ENCODE measurements around the gene TNFAIP8. TPM values are rescaled to one million over a fixed set of nuclear protein-coding genes. Genes with fewer than 3 reads are reported as not detected.

TNFAIP8 gene
- total RNA-seq, 1 donor from 2014 or later, result 5.0 TPM

GRCh38 chr5:119371146-119371545, 15.3 kb downstream of the TNFAIP8 start:
- no peak for DNase-seq

DNA sequence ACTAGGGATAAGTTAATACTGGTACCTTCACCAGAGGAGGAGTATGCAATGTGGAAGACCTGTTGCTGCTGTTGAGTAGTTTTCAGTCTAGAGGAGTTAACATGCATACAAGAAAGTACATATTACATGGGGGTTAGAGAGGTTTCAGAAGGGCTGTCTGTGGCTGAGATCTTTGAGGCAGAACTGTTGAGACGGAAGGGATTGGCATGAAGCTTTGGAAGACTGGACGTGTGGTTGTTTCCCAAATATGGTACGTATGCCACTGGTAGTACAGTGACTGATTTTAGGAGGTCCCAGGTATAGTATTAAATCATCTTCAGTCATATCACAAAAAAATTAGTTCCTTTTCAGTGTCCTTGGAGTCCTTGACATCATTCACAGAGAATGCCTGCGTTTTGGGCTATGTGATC, 17.6 kb downstream of the TNFAIP8 start:
- no peak for DNase-seq

DNA sequence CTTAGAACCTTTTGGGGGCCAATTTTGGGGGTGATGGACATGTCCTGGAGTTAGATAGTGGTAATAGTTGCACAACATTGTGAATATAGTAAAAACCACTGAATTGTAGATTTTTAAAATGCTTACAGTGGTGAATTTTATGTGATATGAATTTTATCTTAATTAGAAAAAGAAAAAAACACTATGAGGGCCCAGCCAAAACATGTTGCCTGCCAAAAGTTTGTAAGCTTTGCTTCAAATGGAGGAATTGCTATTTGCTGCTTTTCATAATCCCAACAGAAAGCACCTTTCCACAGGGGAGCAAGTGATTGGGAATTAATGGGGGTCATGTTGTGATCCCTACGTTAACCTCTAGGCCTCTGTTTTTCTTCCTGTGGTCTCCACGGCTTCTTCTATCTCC, 19.1 kb downstream of the TNFAIP8 start:
- no peak for DNase-seq

- no peak for DNase-seq
Observed at GRCh38 chr5:119377066-119377465, 21.2 kb downstream of the TNFAIP8 start.

GRCh38 chr5:119378075-119378700, 22.4 kb downstream of the TNFAIP8 start:
- DNase-seq, result no peak

DNA sequence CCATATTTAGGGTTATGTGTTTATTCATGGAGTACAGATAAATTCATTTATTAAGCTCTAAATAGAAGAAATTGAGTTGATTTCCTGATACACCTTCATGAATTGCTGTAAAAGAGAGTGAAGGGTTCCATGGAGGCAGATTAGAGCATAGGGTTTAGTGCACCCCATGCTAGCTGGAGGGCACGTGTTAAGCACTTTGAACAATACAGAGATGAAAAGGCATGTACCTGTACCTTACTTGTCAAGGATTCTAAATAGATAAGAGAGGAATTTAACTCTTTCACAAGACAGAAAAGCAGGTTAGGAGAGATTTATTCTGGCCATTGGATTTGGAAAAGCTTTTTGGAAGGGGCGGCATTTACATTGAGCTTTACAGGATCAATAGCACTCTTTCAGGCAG, 23.3 kb downstream of the TNFAIP8 start:
- DNase-seq, result no peak

GRCh38 chr5:119379942-119380547, 24.2 kb downstream of the TNFAIP8 start:
- no peak for DNase-seq

- DNase-seq, result no peak
Observed at GRCh38 chr5:119382169-119382568, 26.4 kb downstream of the TNFAIP8 start.

DNA sequence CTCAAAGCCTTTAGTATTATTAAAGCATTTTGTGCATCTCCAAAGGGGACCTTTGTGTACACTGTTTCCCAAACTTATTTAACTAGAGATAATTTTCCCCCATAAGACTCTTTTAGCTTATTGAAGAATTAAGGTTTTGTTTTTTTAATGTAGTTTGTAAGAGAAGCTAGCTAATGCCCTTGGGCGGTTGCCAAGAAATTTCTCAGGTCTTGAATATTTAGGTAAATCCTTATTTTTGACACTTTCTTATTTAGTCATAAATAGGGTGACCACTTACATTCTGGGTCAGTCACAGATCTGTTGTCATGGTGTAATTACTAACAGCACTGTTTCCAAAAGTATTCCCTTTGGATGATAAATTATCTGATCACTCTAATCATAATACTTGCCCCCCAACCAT, 27.2 kb downstream of the TNFAIP8 start:
- DNase-seq, result no peak

GRCh38 chr5:119385136-119385535, 29.3 kb downstream of the TNFAIP8 start:
- no peak for DNase-seq

DNA sequence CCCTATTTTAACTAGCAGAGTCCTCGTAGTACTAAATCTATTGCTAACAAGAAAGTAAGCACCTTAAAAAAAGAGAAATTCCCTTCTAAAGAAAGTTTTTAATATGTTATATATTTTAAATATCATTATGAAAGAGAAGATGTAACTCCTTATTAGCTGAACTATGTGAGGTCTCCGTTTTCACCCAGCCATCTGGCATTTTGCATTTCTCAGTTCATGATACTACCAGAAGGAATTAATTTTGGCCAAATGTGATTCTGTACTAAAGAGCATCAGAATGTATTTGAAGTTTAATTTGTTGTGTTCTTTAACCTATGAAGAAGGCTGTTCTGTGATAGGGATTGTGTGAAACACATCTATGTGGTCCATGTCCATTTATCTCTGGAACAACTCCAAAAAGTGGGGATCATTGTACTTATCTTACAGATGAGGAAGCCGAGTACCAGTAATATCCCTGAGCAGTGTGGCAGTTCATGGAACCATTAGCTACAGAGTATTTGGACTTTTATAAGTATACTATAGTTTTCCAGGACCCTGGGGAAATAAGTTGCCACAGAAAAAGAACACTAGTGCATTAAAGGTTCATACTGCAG, 29.8 kb downstream of the TNFAIP8 start:
- DNase-seq, result no peak

DNA sequence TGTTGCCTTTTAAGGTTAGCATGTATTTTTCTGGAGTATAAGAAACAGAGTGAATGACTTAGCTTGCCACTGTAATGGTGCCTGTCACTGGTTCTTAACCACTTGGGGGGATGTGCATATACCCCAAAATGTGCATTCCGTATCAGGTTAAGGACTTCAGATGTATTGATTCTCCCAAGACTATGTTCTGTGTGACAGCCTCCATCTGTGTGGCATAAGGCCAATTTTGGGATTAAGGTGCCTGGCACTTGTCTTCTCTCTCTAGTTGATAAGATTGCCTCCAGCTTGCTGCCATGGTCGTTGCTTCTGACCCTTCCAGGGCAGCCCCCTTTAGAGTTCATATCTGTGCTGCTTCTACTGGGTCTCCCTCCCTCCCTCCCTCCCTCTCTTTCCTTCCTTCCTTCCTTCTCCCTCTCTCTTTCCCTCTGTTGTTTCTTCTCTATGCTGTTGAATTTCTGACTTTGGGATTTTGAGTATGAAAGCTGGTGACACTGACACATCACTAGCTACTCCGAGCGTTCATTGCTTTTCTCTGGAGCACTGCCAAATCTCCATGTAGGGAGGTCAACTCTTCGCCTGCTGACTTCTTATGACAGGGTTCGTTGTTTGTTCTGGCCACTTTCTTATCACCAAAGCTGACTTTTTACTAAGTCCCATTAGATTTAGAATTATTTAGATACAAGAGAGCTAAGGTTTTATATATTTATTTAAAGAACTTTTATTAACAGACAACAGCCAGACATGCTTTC, 31.0 kb downstream of the TNFAIP8 start:
- no peak for DNase-seq

DNA sequence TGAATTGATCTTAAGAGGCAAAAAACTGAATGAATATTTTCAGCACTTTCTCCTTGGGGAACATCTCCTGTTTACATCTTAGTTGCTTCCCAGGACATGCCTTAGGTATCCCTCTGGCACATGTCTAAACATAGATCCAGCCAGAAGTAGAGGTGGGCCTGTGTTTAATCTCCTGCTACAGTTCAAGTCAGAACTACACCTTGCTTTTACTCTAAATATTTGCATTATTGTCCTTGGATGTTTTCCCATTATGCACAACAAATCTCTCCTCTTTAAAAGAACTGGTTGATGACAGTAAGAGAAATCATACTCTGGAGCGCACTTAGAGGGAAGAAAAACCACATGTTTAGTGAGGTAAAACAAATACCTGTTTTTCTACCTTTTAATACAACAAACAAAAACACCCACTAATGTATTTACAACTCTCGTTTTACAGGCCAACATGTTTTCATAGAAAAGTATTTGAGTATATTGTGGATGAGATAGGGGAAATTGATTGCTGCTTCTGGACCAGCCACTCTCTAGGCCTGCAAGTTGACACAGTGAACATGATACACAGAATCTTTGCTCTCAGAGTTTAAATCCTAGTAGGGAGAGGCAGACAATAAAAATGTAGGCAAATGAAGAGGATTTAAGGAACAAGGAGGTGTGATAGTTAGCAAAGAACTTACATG, 32.3 kb downstream of the TNFAIP8 start:
- no peak for DNase-seq

DNA sequence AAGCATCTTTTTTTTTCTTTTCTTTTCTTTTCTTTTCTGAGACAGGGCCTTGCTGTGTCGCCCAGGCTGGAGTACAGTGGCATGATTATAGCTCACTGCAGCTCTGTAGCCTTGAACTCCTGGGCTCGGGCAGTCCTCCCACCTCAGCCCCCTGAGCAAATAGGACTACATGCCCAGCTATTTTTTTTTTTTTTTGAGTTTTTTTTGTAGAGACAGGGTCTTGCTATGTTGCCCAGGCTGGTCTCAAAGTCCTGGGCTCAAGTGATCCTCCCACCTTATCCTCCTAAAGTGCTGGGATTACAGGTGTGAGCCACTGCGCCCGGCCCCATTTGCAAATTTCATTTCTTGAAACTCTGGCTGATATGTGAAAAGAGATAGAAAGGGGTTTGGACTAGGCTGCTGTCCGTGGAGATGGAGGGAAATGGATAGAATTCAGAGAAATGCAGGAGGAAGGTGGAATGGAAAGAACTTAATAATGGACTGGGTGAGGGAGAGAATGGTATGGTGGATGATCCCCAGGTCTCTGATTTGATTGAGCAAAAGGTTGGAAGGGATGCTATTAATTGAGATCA, 32.9 kb downstream of the TNFAIP8 start:
- DNase-seq, result no peak

DNA sequence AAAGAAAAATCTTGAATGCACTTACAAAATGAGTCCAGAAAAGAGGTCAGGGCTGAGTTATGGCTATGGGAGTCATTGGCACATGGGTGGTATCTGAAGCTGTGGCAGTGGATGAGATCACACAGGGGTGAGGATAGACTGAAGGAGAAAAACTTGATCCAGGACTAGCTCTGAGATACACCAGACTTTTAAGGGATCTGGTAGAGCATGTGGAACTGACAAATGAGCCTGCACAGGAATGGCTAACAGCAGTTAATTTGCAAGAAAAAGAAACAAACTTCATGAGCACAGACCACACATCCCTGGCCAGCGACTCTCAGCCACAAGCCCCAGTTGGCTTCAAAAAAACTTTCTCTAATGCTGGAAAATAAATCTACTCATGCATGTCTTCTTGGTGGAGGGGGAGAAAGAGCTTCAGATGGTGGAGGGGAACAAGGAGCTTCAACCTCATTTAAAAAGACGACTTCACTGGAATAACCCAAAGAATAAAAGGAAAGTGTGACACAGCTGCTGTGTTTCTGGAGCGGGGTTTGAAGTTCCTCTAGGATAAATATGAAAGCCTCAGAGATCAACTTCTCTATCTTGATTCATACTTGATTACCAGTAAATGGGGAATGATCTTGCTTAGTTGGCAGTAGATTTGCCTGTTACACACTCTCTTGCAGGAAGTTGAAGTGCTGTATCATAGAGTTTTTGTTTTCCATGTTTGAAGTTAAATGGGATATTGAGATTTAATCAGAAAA, 33.6 kb downstream of the TNFAIP8 start:
- no peak for DNase-seq

DNA sequence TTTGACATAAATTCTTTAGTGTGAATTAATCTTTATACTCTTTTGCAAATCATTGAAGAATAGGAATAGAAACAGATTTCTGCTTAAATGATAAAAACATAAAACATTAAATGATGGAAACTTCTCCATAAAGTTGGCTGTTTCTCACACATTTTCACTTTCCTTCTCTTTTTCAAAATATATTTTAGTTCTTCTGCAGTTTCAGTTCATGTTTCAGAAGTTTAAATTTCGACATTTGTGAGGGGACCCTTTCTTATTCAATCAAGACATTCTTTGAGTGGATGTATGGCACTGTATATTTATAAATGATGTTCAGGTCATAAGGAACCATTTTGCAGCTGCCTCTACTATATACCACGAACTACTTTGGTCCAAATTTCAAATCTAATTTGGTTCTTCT, 34.6 kb downstream of the TNFAIP8 start:
- no peak for DNase-seq

GRCh38 chr5:119393201-119393691, 37.4 kb downstream of the TNFAIP8 start:
- no peak for DNase-seq

DNA sequence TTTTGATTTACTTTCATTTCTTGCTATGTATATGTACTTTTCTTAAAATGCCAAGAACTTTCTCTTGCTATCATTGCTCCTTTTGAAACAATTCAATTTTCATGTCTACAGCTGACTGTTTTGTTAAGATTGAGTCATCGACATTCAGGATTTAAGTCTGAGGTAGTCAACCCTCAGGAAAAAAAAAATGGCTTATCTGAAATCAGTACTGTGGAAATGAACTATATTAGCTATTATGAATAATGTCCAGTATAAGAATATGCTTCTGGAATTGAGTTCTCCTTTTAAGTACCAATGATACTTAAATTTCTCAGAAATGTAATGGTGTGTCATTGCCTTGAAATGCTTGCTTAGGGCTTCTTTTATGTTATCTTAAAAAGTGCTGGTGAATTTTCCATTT, 37.9 kb downstream of the TNFAIP8 start:
- no peak for DNase-seq

DNA sequence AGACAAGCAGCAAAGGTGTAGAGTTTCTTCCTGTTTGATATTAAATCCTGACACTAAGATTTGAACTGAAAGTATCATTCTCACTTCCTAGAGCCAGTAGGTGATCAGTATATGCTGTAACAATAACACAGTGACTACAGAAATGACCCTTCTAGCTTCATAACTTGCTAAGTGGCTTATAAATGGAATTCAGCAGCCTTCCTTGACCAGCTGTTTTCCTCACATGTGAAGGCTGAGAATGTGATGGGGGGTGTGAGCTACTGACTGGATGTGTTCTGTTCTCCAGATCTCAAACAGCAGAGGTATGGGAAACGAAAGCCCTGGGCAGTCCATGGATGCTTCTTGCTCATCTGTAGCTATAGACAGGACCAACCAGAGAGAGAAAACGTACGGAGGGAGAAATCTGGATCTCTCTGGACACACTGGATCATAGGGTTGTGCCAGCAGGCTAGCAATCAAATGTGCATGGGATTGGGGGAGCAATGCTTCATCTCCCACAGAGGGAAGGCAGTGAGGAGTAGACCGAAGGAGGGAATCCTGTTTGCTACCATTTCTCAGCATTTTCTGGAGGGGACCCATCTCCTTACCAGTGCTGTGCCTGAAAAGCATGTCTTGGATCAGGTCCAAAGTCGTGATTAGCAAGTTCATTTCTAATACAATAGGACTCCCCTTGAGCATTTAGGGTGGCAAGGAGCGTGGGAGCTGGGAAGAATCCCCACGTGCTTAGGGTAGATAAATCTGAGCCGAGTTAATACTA, 39.4 kb downstream of the TNFAIP8 start:
- no peak for DNase-seq

DNA sequence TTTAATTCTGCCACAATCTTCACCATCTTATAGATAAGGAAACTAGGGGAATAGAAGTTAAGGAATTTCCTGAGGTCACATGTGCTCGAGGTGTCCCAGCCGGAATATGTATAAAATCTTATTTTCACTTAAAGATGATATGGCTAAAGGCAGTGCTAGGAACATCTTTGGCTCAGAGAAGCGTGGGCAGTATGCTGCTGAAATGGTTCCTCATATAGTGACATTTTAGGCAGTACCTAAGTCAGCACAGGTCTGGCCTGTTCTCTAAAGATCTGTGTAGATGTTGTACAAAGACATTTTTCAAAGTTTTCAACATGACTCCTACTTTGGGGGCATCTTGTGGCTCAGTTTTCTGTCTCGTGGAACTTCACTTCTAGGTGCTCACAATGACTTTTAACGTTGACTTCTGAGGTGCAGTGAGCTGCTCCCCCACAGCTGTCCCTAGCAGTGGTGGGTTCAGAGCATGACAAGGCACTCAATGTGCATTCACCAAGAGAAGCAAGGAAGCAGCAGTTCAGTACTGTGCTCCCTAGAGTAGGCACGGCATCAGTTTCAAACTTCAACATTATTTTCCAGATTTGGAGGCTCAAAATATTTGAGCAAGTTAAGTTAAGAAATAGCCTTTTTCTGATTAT, 40.3 kb downstream of the TNFAIP8 start:
- DNase-seq, result no peak

Measured in occipital lobe (tissue), 2 donors.